ENCODE data around the gene KDM5A.

- TF ChIP-seq, protein P1, sequence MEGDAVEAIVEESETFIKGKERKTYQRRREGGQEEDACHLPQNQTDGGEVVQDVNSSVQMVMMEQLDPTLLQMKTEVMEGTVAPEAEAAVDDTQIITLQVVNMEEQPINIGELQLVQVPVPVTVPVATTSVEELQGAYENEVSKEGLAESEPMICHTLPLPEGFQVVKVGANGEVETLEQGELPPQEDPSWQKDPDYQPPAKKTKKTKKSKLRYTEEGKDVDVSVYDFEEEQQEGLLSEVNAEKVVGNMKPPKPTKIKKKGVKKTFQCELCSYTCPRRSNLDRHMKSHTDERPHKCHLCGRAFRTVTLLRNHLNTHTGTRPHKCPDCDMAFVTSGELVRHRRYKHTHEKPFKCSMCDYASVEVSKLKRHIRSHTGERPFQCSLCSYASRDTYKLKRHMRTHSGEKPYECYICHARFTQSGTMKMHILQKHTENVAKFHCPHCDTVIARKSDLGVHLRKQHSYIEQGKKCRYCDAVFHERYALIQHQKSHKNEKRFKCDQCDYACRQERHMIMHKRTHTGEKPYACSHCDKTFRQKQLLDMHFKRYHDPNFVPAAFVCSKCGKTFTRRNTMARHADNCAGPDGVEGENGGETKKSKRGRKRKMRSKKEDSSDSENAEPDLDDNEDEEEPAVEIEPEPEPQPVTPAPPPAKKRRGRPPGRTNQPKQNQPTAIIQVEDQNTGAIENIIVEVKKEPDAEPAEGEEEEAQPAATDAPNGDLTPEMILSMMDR (IDR thresholded peaks at IDR 0.05) = no peak
- no peak for TF ChIP-seq POLR2A (IDR thresholded peaks at IDR 0.05)
Observed at GRCh38 chr12:232731-233614, 156.1 kb downstream of the KDM5A start.

Data from uterus (tissue), 2 donors.